Activated CD4-positive, alpha-beta T cell treated with anti-CD3 and anti-CD28 coated beads, Interleukin-2, Interleukin-6, amounts not matched to agents 100 ng/mL and 50 ng/mL, durations not matched to agents 16 hours and 8 hours (primary cell): ENCODE data around the gene DFFA.
"Not testable (repeated sequence)": the region's sequence is repeated elsewhere in the genome, so short reads cannot be mapped to it uniquely, and the experiment has no call there.

Source experiments
- DNase-seq: peaks from one replicate; pipeline ENCODE4 v3.0.0-alpha.2; 2020

DFFA gene

GRCh38 chr1:10425826-10426534 is 46.3 kb downstream of the DFFA start:
- DNase-seq: not testable (repeated sequence)

- no peak for DNase-seq
Observed at GRCh38 chr1:10424651-10425050, 47.7 kb downstream of the DFFA start.

GRCh38 chr1:10424034-10424433 is 48.3 kb downstream of the DFFA start:
- DNase-seq: no peak

- no peak for DNase-seq
Observed at GRCh38 chr1:10421637-10422036, 50.7 kb downstream of the DFFA start.

GRCh38 chr1:10419351-10419750 is 53.0 kb downstream of the DFFA start:
- no peak for DNase-seq

- DNase-seq: not testable (repeated sequence)
Observed at GRCh38 chr1:10418741-10419140, 53.6 kb downstream of the DFFA start.

GRCh38 chr1:10415967-10416366 is 56.4 kb downstream of the DFFA start:
- DNase-seq: not testable (repeated sequence)

- DNase-seq: peak; percentile 49
Observed at GRCh38 chr1:10415211-10415930, 57.0 kb downstream of the DFFA start.

GRCh38 chr1:10407201-10407600 is 65.1 kb downstream of the DFFA start:
- no peak for DNase-seq
